ENCODE results near the gene LZTS3.

DNA sequence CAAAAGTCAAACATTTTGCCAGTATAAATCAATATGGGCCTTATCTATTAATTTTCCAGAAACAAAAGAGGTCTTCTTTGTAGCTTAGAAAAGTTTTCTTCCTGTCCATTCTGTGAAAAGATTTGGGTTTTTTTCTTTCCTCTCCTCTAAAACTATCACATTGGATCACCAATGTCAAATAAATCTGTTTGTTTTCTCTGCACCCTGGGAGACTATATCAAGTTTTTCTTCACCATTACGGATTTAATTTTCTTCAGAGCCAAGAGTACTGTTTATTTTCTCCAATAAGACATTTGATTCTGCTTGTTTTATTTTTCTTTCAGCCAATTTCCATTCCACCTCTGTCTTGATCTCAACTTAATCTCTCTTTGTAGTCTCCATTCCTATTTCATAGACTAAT lies 1.9 kb upstream of the LZTS3 start:
- TF ChIP-seq, protein P1, sequence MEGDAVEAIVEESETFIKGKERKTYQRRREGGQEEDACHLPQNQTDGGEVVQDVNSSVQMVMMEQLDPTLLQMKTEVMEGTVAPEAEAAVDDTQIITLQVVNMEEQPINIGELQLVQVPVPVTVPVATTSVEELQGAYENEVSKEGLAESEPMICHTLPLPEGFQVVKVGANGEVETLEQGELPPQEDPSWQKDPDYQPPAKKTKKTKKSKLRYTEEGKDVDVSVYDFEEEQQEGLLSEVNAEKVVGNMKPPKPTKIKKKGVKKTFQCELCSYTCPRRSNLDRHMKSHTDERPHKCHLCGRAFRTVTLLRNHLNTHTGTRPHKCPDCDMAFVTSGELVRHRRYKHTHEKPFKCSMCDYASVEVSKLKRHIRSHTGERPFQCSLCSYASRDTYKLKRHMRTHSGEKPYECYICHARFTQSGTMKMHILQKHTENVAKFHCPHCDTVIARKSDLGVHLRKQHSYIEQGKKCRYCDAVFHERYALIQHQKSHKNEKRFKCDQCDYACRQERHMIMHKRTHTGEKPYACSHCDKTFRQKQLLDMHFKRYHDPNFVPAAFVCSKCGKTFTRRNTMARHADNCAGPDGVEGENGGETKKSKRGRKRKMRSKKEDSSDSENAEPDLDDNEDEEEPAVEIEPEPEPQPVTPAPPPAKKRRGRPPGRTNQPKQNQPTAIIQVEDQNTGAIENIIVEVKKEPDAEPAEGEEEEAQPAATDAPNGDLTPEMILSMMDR (IDR thresholded peaks at IDR 0.05; ENCODE audit: control extremely low read depth in 1 of 3, insufficient read depth in 1 of 3, low read depth in 1 of 3, low read length in 3 of 3): no peak
- TF ChIP-seq KDM5A (IDR thresholded peaks at IDR 0.05; ENCODE audit: low read length): no peak
- no peak for TF ChIP-seq JUND (IDR thresholded peaks at IDR 0.05; ENCODE audit: low read length)

Measured in H1 (cell line).